GM21576 (cell line): ENCODE measurements around the gene CEACAM3.

ENCODE experiments used
- ATAC-seq: cut with Tn5 transposase; IDR thresholded peaks from one replicate; pipeline ENCODE4 v1.9.1; 2021; ENCODE audit warnings: mild to moderate bottlenecking, moderate library complexity; ENCODE audit not compliant: unreplicated experiment

The CEACAM3 gene

GRCh38 chr19:41843371-41843770 is 47.0 kb downstream of the CEACAM3 start:
- no peak for ATAC-seq

- no peak for ATAC-seq
These were observed 48.2 kb downstream of the CEACAM3 start, which contains the start of gene LYPD4 for GRCh38 chr19:41844601-41845000. Gene LYPD4 (minus strand): TSS chr19:41844683. CDS start chr19:41839285, 5,398 bp downstream.

- ATAC-seq = no peak
These were observed 48.4 kb downstream of the CEACAM3 start, which contains the start of gene DMRTC2 for GRCh38 chr19:41845001-41845050. Gene DMRTC2 (plus strand): TSS chr19:41845042. CDS start chr19:41847429, 2,387 bp downstream.

- ATAC-seq = no peak
These were observed 48.7 kb downstream of the CEACAM3 start for GRCh38 chr19:41845051-41845590.

GRCh38 chr19:41847351-41848105 is 51.1 kb downstream of the CEACAM3 start:
- ATAC-seq = no peak

GRCh38 chr19:41848666-41849065 is 52.3 kb downstream of the CEACAM3 start:
- ATAC-seq = no peak

GRCh38 chr19:41849067-41849466 is 52.7 kb downstream of the CEACAM3 start:
- ATAC-seq = no peak

- ATAC-seq = no peak
These were observed 54.0 kb downstream of the CEACAM3 start for GRCh38 chr19:41850381-41850780.

- ATAC-seq = no peak
These were observed 55.1 kb downstream of the CEACAM3 start for GRCh38 chr19:41851456-41851855.

GRCh38 chr19:41853344-41853743 is 57.0 kb downstream of the CEACAM3 start:
- ATAC-seq = no peak

GRCh38 chr19:41853768-41854167 is 57.4 kb downstream of the CEACAM3 start:
- no peak for ATAC-seq

GRCh38 chr19:41859213-41859617 is 62.8 kb downstream of the CEACAM3 start:
- ATAC-seq = no peak

GRCh38 chr19:41859618-41860418 is 63.4 kb downstream of the CEACAM3 start, which contains the start of gene RPS19:
Gene RPS19 (plus strand): TSS chr19:41860255. CDS start chr19:41860775, 520 bp downstream.
- peak; percentile 72 for ATAC-seq

- no peak for ATAC-seq
These were observed 64.2 kb downstream of the CEACAM3 start for GRCh38 chr19:41860419-41861115.
